Astrocyte of the cerebellum (primary cell): Measurements from ENCODE around the gene OR6N1.

ENCODE experiments used
- DNase-seq: peaks from one replicate; pipeline ENCODE4 v3.0.0-alpha.2; 2011; ENCODE audit warnings: low read depth
- H3K4me3 ChIP-seq: 2 replicates; pipeline ENCODE4 v1.5.1; 2011; ENCODE audit warnings: mild to moderate bottlenecking, low read depth, low read length, moderate library complexity
- CTCF ChIP-seq: IDR thresholded peaks from 2 replicates; pipeline ENCODE4 v1.5.1; 2012; ENCODE audit warnings: low read length, low read depth, moderate library complexity, mild to moderate bottlenecking; ENCODE audit errors: missing control alignments
- in situ Hi-C: cut with HindIII; loops from 2 replicates; pipeline ENCODE4 v1.10.0; 2017; ENCODE audit warnings: low sequenced_read_pairs

OR6N1 gene

DNA sequence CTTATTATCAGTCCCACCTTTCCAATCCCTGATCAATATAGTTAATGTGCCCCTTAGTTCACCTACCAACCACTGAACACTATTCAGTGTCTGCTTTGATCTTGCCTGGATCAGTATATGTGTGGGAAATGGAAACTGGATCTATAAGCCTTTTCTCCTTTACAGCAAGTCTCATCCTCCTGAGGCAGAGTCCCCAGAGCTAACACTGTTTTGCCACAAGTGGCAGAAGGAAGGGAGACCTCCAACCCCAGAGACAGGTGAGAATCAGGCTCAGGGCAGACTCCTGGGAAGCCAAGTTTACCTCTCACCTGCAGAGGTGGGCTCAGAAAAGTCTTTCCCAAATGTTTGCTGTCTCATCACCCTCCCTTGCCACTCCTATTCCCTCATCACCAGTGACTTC is 9.1 kb upstream of the OR6N1 start, which contains the start of gene OR6N2:
TSS of gene OR6N2 (minus strand) at position 101 of the 400 bp plus-strand sequence. CDS start 3,569 bp downstream, outside the sequence.
- no peak for DNase-seq
- in situ Hi-C loops = no loop called here
- no peak within 1 kb of the TSS for H3K4me3 ChIP-seq
- TF ChIP-seq CTCF = no peak

GRCh38 chr1:158754420-158754819 is 17.6 kb downstream of the OR6N1 start, which contains the start of gene OR6K6:
Gene OR6K6 (plus strand): TSS chr1:158754720. CDS start chr1:158754888, 168 bp downstream.
- in situ Hi-C loops = no loop called here
- no peak within 1 kb of the TSS for H3K4me3 ChIP-seq
- no peak for TF ChIP-seq CTCF
- no peak for DNase-seq

GRCh38 chr1:158752155-158752712 is 19.8 kb downstream of the OR6N1 start:
- DNase-seq = no peak
- in situ Hi-C loops = no loop called here
- no peak for TF ChIP-seq CTCF
- no peak overlapping the region for H3K4me3 ChIP-seq

DNA sequence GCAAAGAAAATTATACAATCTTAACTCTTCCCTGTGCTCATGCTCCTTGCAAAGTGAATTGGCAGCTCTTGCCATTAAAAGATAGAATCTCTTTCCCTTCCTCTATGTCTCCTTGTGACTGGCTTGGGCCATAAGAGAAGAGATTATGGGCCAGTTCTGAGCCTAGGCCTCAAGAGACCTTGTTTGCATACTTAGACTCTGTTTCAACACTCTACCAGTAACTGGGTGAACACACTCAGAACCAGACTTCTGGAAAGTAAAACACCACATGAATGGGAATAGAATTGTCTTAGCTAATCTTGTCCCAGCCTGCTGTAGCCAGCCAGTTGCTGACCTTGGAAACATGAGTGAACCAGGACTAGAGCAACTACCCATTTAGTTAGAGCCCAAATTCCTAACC is 36.1 kb downstream of the OR6N1 start:
- no peak for DNase-seq
- in situ Hi-C loops = no loop called here
- no peak overlapping the region for H3K4me3 ChIP-seq
- no peak for TF ChIP-seq CTCF

DNA sequence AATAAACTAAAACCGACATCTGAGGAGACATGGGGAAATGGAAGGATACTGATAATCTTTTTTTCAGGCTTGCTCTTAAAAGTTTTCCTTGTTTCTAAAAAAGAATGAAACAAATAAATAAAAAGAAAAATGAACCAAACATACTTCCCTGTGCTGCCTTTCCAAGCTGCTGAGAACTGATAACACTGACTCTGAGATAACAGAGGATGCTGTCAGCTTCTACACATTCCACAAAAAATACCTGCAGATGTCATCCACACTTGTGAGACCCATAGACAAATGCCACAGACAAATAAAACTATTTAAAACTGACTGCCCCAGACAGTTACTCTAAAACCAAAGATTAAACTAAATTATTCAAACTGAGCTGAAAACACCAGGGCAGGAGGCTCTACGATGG is 39.5 kb downstream of the OR6N1 start:
- in situ Hi-C loops = no loop called here
- DNase-seq = no peak
- H3K4me3 ChIP-seq = no peak overlapping the region
- no peak for TF ChIP-seq CTCF

DNA sequence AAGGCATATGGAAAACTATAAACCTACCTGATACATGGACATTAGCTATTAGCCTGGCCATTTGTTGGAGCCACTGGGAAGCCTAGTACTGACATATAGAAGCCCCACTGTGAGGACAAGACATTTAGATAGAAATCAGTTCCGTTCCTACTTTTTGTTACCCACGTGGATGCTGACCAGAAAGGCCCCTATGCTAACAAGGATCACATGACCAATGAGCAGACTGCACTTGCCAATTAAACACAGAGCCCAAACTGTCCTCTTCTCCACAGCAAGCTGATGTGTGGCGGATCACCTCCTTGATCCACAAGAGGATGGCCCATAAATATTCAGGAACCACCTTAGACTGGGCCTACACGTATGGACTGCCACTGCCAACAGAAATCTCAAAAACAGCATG is 40.3 kb downstream of the OR6N1 start:
- in situ Hi-C loops = no loop called here
- H3K4me3 ChIP-seq = no peak overlapping the region
- DNase-seq = no peak
- no peak for TF ChIP-seq CTCF

DNA sequence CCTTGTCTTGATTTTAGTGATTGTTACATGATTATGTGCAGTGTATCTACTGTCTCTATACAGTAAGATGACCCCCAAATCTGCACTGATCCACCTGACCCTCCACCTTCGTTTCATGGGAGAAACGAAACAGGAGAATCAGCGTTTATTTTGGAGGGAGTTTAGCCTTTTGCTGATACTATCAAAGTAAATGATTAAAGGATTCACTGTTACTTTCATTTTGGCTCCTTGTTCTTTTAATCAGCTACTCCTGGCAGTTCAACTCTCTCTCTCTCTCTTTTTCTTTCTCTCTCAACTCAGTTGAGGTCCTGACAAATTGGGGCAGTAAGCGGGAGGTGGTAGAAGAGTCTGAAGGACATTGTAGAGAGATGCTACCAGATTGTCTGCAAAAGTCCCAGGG is 41.5 kb downstream of the OR6N1 start:
- DNase-seq = no peak
- TF ChIP-seq CTCF = no peak
- in situ Hi-C loops = no loop called here
- no peak overlapping the region for H3K4me3 ChIP-seq
